ENCODE data around the gene MPO.
A peak's percentile ranks its signal among the peaks of the same experiment; 100 is the strongest.

Gene MPO

DNA sequence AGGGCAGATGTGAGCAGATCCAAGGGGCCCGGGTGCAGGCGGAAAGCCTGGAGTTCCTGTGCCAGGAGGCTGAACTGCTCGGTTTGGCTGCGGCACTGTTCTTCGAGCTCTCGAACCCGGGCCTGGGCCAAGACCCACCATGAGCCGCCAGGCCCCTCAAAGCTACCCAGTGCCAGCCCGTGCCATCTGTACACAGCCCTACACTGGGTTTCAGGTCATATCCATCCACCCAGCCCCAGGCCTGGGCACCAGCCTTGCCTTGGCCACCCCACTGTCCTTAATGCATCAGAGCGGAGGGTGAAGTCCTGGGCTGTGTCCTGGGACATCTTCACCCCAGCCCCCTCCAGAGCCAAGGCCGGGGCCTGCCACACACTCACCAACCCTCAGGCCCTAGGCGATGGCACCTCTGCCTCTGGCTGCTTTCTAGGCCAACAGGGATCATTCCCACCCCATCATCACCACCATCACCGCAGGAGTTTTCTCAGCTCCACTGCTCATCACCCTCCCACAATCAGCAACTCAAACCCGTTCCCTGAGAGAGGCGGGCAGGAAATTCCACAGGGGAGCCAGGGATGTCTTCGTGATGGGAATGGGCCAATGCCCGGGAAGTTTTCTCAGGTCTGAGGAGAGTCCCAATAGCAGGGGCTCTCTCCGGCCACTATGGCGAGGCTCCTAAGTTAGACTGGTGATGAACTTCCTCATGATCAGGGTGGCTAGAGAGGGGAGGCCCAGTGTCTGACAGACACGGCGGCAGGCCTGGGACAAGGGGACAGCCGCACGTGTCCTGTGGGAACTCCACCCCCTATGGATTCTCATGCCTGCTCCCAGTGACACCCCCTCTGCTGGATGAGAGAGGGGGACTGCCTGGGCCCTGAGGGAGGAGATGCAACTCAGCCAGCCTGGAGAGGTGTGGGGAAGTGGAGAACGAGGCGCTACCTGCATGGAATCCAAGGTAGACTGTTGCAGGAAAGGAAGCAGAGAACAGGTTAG, 38.7 kb upstream of the MPO start:
- no peak for DNase-seq

DNA sequence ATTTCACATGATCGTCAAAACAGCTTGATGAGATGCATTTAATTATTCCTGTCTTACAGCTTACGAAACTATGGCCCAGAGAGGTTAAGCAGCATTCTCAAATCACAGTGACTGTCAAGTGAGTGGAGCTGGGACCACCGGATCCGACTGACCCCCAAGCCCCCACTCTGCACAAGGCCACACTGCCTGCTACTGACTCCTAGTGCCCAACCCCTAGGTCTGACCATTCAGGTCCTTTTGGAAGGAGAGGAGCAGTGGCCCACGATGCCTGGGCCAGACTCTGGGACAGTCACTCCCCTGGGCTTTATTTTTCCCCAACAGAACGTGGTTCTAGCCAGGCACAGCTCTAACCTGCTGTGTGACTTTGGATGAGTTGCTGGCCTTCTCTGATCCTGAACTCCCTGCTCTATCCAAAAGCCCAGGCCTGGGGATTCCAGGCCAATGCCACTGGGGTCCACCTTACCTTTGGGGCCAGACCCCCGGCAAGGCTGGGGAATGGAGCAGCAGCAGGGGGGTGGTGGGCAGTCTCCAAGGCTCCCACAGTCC, 38.0 kb upstream of the MPO start:
- no peak for DNase-seq

DNA sequence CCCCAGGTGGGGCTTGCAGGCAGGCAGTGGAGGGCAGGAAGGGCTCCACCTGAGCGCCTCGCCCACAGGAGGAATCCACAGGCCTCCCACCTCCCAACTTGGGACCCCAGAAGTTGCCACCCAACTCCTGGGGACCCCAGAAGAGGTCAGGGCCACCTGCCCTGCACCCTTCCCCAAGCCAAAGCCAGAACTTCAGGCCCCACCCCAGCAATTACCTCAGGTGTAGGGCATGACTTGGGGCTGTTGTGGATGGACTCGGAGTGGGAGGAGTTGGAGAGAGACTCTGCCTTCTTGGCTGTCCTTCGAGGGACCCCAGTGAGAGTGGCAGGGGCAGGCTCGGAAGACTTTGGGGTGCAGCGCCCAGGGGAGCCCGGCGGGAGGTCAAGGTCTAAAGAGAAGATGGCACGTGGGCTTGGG, 37.3 kb upstream of the MPO start:
- DNase-seq, result no peak

DNA sequence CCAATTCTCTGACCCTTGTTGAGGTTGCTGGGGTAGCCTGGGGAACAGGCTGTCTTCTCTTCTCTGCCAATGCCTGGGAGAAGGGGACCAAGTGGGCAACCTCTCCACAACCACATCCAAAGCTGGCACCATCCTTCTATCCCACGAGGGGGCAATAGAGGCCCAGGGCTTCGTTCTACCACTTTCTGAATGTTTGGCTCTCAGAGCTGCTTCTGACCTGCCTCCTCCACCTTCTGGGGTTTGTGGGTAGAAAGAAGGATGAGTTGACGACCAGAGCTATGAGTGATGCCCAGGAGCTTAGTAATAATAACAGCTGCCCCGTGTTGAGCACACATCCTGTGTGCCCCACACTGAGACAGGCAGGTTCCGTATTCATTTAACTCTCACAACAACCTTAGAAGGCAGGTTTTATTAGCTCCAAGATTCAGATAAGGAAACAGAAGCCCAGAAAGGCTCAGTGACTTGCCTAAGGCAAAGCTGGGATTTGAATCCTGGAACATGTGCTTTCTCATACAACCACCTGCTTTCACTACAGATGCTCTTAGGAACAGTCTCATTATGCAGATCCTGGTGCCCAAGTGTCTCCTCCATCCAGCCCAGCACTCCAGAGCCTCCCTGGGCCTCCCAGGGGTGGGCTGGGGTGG, 36.8 kb upstream of the MPO start:
- peak; percentile 67 for DNase-seq

DNA sequence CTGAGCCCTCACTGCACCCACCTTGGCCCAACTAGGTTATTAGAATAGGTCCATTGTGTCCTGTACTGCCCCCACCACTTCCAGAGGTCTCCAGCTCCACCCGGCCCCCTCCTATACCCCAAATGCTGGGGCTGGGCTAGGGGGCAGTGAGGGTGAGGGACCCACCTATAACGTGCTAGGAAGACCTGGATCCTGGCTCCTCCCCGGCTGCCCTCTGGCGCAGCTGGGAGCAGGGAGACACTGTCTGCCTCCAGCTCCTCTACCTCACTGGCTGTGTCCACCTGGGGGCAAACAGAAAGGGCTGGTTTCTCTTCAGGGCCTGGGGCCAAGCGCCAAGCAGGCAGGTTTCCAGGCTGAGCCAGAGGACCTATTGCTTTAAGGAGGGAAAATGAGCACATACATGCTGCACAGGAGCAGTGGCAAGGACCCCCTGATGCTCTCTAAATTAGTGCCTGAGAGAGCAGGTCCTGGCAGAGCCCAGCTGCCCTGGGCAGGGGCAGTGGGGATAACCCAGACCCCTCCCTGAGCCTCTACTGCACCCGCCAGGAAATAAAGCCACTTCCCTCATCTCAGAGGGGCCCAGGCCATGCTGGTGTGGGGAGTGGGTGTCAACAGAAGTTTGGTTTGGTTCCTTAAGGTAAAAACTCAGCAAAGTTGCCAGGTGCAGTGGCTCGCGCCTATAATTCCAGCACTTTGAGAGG, 35.7 kb upstream of the MPO start:
- no peak for DNase-seq

DNA sequence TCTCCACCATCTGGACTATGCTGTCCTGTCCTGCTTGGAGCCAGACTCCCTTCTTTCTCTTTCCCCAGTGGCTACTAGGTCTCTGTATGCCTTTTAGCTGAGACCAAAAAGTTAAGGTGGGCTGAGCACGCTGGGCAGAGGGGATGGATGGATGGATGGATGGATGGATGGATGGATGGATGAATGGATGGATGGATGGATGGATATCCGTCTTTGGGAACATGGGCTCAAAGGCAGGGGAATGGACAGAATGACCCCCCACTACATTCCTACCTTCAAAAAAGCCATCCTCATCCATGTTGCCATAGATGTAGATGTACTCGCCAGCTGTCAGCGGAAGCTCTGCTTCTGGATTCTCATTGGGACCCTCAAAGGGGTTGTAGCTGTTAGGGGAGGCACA, 35.0 kb upstream of the MPO start:
- DNase-seq, result no peak

DNA sequence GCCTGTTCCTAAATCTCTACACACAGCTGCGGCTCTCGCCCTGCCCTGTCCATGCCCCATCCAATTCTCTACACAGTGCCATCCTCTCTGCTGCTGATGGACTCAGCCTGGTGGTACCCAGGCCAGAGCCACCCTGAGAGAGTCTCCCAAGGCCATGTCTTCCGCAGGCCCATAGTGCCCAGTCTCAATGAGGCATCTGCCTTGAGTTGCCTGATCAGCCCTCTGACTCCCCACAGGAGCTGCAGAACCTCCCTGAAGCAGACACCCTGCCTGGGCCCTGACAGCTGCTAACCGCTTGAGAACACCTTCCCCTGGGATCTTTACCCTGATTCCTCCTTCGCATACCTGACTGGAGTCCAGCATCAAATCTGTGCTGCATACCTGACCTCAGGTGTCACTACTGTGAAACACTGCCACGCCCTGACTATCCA, 34.6 kb upstream of the MPO start:
- no peak for DNase-seq

DNA sequence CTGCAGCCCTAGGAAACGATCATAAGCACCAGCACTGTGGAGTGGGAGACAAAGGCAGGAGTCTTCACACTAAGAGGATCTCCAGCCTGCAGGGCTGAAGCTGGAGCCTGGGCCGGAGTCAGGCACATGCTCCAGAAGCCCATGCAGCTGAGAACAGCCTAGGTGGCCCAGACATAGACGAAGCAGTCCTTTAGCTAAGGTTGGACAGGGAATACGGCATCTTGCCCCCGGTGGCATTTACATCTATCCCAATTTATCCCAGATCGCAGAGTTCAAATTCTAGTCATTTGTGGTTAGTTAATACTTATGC, 33.9 kb upstream of the MPO start:
- no peak for DNase-seq

DNA sequence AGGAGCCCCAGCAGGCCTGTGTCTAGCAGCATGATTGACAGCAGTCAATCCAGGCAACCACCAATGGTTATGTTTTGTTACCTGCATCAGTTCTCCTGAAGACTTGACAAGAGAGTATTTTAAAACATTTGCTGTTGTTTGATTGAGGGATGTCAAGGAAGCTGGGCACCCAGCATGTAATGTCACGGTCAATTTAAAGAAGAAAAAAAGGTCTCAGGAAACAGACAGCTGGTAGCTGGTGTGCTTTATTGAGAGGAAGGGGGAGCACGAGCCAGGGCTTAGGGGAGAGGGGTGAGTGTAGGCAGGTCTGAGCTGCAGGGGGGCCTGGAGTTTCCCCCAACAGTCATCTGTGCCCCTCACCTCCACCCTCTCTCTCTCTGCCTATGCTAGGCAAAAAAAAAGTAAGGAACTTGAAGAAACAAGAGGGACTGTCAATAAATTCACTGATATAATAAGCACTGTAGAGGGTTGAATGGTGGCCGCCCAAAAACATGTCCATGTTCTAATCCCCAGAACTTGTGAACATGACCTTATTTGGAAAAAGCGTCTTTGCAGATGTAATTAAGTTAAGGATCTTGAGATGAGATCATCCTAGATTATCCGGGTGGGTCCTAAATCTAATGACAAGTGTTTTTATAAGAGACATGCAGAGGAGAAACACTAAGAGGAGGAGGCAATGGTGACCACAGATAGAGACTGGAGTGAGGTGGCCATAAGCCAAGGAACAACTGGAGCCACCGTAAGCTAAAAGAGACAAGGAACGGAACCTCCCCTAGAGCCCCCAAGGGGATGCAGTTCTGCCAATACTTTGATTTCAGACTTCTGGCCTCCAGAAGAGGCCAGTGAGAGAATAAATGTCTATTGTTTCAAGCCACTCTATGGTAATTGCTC, 33.3 kb upstream of the MPO start:
- no peak for DNase-seq

DNA sequence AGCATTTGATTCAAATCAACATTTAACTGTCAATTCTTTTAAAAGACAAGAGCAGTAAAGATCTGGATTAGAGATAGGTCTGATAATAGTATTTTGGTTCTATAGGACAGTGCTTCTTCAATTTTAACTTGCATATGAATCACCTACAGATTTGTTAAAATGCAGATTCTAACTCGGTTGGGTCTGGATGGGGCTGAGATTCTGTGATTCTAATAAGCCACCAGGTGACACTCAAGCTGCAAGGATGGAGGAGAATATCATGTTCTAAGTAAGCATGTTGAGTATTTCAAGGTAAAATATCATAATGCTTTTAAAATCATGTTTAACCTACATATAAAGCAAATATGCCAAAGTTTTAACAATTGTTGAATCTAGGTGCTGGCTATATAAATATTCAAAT, 32.1 kb upstream of the MPO start:
- DNase-seq, result no peak

DNA sequence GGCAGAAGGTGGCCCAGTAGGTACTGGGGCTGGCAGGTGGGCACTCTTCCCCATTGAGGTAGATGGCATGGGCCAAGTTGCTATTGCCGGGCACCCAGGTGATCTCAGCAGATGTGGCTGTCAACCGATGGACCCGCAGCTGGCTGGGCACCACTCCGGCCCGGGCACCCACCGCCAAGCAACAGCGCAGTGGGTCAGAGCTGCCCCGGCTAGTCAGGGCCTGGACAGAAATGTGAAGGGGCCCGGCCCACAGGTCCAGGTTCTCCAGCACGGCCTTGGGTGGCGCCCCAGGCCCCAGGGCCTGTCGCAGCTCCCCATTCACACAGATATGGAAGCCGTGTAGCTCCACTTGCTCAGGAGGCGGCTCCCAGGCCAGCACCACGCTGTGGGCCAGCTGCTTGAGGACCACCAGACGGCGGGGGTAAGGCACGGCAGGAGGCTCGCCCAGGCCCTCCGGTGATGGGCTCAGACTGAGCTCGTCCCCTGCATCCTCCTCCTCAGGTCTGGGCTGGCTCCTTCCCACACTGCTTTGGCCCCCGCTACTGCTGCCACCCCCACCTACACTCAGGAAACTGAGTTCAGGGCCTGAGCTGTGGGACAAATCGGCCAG, 31.4 kb upstream of the MPO start:
- DNase-seq, result no peak

DNA sequence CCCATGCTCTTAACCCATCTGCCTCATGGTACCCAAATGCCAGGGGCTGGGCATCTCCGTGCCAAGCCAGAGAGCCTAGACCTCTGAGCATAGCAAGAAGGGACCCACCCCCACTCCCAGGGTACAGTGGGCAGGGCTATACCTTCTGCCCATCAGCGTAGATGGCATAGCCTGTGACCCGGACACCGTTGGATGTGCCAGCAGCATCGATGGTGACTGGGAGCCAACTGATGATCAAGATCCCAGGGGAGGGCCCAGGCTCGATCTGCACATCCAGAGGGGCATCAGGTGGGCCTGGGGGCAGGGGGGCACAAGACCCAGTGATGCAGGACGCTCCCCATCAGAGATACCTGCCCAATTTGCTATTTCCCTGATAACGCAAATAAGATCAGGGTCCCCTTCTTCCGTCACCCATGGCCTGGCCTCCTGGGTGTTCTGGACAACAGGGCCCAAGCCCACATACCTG, 30.7 kb upstream of the MPO start:
- DNase-seq, result no peak

DNA sequence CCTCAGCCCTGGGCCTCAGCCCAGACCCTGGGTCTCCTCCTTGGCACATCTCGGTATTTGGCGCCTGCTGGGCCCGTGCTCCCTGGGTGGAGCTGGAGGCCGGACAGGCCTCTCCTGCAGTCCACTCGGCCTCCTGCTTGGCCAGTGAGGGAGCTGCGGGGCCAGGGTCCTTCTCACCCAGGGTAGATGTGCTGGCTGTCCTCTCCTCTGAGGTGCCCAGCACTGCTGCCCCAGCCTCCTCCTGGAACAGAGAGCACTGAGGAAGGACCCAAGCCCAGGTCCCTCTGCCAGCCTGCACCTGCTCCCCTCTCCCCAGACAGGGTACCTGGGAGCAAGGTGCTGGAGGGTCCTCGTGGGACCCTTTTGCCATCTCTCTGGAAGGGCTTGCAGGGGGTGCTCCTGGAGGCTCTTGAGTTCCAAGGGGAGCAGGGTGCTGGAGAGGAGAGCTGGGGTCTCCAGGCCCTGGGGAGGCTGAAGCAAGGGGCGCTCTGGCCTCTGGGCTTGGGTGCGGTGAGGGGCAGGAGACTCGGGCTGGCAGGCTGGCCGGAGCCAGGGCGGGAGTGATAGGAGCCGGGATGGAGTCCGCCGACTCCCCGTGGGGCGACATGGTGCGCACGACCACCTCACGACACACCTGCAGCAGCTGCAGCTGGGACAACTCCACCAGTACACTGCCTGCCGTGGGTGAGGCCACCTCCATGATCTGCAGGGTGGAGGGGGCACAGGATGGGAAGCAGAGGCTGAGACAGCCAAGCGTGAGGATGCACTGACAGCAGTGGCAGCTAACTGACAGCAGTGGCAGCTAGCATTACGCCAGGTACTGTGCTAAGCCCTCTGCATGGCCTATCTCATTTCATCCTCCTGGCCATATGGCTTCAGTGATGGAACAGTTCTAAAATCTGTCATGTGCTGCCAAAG, 30.0 kb upstream of the MPO start:
- no peak for DNase-seq

DNA sequence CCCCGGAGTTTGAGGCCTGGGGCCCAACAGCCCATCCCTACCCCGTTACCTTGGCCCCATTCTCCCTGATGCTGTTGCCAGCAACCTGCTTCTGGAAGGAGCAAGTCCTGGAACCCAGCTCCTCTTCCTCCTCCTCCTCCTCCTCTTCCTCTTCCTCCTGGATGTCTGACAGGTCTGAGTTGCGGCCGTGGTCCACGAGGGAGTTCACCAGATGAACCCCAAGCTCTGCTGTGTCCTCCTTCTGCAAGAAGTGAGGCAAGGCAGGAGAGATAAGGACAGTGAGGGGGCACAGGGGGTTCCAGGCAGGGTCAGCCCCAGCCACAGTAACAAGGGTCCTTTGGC, 29.2 kb upstream of the MPO start:
- no peak for DNase-seq

DNA sequence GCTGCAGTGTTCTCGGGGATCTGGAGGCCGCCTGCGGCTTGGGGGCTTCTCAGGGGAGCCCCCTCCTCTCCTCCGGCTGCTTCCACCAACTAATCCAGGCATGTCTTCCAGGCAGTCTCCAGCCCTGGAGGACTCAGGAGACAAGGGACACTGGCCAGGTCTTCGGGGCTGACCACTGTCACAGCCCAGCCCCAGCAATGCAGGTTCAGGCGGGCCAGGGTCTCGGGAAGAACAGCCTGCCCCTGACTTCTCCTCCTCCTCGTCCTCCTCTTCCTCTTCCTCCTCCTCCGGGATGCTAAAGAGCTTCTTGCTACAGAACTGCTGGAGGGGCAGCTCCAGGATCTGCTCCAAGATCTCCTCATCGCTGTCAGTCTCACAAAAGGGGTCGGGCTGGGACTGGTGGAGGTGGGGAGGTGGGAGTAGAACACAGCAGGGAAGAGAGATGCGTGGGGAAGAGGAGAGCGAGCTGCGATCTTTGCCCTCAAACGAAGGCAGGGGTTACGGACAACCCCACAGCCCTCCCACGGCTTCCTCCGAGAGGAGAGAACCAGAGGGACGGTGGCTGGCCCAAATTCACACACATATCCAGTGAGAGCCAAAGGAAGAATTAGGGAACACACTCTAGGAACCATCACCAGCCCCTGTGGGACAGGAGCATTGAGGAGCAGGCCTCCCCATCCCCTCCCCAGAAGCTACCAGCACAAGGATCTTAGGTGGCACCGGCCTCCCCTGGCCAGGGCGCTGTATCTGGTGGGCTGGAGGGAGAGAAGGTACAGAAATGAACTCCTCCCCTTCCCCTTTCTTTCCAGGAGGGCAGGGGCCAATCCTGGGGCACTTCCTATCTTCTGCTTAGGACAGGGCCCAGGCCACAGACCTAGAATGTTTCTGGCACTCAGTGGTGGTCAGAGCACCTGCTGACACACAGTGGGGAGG, 28.5 kb upstream of the MPO start:
- no peak for DNase-seq

DNA sequence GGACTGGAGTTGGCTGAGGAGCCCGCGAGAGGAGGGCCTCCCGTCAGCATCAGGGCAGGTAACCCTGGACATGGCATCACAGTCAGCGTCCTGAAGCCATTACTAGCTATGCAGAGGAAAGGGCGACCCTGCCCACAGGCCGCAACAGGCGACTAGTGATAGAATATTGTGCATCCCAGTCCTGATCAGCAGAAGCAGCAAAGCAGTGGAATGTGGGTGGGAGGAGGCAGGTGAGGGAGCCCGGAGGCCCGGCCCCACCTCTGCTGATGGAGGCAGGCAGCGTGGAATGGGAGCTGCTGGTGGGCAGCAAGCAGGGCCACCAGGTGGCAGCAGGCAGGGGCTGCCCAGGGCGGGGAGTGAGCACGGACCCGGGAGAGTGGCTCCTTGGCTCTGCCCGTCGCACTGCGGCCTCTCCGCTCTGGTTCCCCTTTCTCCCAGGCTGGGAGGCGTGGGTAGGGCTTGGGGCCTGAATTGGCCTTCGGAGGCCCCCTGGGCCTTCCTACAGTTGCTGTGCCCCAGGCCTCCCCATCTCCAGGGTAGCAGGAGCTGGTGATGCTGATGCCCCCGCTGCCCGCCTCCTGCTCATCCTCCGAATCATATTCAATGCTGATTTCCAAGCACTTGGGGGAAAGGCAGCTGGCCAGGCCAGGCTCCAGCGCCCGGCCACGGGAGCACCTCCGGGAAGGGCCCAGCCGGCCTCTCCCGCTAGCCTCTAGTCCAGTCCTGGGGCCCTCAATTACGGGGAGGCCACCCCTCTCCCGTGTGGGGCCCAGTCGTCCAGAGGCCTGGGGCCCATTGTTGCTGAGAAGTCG, 27.6 kb upstream of the MPO start:
- no peak for DNase-seq

DNA sequence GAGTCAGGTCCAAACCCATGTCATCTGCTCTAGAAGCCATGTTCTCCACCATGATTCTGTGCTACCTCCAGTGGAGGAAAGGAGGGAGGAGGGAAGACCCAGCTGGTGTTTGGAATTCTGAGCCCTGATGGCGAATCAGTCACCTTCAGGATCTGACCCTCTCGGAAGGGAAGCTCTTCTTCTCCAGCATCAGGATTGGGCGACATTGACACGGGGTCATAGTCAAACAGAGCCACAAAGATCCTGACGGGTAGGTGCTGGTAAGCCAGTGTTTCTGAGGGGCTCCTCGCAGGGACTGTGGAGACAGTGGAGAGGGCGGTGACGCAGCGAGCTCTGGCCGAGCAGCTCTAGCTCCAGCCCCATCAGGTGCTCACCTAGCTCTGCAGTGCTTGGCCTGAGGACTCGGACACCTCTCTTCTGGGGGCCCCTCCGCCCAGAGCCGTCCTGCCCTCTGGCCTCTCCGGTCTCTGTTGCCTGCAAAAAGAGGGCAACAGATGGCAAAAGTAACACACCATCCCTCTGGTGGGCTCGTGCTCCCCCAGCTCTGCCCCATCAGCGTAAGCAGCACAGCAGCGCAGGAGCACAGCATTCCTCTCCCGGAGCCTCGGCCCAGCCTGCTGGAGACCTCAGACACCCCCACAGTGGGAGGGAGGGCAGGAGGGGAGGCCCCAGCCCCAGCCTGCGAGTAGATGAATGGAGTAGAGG, 26.9 kb upstream of the MPO start:
- DNase-seq, result no peak

Measured in effector CD4-positive, alpha-beta T cell (primary cell).